Stomach (tissue), 4 donors: ENCODE results near the gene RBMS1.

Source experiments
- CTCF ChIP-seq, 7 experiments: fragments of 450-650 bp in 4 of 7; fragments of 200-600 bp in 3 of 7; sonication (generic) in 3 of 7; IDR thresholded peaks; one replicate each; pipeline ENCODE4 v1.5.1; 2016 to 2019; ENCODE audit warnings: antibody characterized with exemption in 7 of 7, control low read depth in 2 of 7, mild to moderate bottlenecking in 1 of 7
- EP300 ChIP-seq: sonication (generic); formaldehyde crosslinking; IDR thresholded peaks from one replicate; pipeline ENCODE4 v1.6.1; 2017; ENCODE audit warnings: antibody characterized with exemption
- POLR2A ChIP-seq, 4 donors: fragments of 450-650 bp; IDR thresholded peaks; one replicate each; pipeline ENCODE4 v1.6.1; 2016; ENCODE audit warnings: antibody characterized with exemption in 4 of 4, control low read depth in 2 of 4, mild to moderate bottlenecking in 1 of 4, moderate library complexity in 1 of 4
- POLR2AphosphoS5 ChIP-seq, 3 donors: sonication (generic); formaldehyde crosslinking; IDR thresholded peaks; one replicate each; pipeline ENCODE4 v1.6.1; 2016; ENCODE audit warnings: antibody characterized with exemption in 3 of 3

DNA sequence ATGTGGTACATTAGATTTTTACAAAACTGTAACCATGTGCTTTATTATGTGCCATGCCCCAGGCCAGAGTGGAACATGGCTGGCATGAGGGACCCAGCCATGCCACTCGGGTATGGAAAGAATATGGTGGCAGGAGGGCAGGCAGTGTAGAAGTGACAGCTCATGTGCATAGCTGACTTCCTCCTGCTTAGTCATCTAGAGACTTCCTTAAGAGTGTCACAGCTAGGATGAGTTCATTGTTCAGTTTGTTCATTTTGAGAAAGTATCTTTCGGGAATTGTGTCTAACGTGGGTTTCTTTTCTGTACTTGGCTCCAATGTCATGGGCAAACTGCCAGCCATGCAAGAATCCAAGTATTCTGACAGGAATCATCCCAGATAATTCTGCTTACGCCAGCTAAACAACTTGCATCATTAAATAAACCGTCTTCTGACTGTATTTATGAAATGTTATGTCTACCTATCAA lies 199.2 kb downstream of the RBMS1 start:
- TF ChIP-seq CTCF (IDR thresholded peaks at IDR 0.05): no peak
- TF ChIP-seq POLR2A (IDR thresholded peaks at IDR 0.05): no peak
- peak in 1 of 3 donors; percentile 70 for TF ChIP-seq POLR2AphosphoS5 (IDR thresholded peaks at IDR 0.05)
- no peak for TF ChIP-seq EP300
